GM12801 (cell line): Measurements from ENCODE around the gene PATJ.

Experiments used
- TF ChIP-seq, protein P1 (sequence below): IDR thresholded peaks from one replicate; pipeline ENCODE4 v1.5.1; 2011; ENCODE audit warnings: control low read depth; ENCODE audit not compliant: insufficient read length; ENCODE audit errors: extremely low read depth

Gene PATJ

DNA sequence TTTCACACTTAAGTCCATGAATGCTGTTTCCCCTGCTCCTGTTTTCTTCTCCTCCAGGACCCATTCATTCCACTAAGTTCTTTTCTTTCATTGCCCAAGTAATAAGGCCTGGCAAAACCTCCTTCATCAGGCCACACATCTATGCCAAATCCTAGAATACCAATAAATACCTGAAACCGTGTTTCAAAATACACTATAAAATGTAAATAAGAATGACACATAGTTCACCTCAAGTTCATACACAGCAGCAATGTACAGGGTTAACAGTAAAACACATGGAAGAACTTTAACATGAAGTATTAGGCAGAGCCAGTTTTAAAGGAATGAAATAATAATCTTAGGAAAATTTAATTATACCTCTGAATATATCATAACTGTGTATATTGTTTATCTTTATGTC is 365.6 kb downstream of the PATJ start:
- TF ChIP-seq, protein P1, sequence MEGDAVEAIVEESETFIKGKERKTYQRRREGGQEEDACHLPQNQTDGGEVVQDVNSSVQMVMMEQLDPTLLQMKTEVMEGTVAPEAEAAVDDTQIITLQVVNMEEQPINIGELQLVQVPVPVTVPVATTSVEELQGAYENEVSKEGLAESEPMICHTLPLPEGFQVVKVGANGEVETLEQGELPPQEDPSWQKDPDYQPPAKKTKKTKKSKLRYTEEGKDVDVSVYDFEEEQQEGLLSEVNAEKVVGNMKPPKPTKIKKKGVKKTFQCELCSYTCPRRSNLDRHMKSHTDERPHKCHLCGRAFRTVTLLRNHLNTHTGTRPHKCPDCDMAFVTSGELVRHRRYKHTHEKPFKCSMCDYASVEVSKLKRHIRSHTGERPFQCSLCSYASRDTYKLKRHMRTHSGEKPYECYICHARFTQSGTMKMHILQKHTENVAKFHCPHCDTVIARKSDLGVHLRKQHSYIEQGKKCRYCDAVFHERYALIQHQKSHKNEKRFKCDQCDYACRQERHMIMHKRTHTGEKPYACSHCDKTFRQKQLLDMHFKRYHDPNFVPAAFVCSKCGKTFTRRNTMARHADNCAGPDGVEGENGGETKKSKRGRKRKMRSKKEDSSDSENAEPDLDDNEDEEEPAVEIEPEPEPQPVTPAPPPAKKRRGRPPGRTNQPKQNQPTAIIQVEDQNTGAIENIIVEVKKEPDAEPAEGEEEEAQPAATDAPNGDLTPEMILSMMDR: no peak

DNA sequence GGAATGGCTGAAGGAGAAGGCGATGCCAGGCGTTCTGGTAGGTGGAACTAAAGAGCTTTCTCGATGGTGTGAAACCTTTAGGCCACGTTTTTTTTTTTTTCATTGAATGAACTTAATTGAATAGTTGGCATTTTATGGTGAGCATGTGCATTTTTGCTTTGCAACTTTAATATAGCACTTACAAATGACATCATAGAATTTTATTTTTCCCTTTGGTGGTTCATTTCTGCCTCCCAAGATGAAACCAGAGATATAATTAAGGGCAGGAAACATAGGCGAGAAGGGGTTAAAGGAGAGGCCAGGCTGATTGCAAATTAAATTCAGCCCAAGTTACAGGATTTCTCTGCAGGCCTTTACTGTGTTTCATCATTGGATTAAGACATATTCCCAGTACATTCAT is 366.8 kb downstream of the PATJ start:
- TF ChIP-seq, protein P1: no peak

- TF ChIP-seq, protein P1: no peak
Observed at GRCh38 chr1:62110198-62110817, 368.0 kb downstream of the PATJ start.

GRCh38 chr1:62111084-62111483 is 368.8 kb downstream of the PATJ start:
- TF ChIP-seq, protein P1: no peak

DNA sequence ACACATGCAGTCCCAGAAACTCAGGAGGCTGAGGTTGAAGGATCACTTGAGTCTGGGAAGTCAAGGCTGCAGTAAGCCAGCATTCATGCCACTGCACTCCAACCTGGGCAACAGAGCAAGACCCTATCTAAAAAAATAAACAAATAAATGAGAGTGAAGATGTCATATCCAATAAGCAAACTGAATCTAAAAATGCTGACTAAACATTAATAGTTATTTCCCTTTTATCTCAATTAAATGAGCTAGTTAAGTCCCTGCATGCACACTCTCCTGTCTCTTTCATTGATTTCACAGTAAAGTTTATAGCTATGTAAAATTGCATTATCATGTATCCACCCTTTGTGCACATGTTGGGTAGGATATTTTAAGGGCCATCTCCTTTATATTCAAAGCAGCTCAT is 371.2 kb downstream of the PATJ start:
- TF ChIP-seq, protein P1: no peak

DNA sequence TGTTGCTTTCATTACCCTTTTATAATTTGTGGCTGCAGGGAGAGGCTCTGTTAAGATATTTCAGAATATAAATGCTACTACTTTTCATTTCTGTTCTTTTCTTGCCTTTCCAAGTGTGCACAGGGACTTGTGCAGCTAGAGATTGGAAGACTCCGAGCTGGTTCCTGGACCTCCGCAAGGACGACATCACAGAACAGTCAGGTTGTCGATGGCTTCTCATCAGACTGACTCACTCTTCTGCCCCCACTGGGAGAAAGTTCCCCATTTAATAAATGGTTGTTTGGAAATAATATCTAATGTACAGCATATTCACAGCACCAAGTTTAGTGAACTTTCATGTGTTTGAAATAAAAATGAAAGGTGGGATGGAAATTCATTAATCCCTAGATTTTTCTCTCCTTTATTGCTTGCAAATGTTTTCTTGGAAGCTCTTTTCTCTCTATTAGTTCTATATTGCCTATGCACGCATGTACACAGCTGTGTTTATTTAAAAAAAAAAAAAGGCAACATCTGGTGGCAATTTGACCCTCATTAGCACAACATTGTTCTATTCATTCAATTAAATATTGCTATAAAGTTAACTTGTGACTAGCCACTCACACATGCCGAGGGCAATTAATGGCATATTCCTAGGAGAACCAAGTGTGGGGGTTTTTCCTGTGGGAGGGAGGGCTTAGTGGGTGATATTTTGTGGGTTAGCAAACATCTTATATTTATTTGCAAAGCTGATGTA is 374.9 kb downstream of the PATJ start:
- TF ChIP-seq, protein P1: no peak

DNA sequence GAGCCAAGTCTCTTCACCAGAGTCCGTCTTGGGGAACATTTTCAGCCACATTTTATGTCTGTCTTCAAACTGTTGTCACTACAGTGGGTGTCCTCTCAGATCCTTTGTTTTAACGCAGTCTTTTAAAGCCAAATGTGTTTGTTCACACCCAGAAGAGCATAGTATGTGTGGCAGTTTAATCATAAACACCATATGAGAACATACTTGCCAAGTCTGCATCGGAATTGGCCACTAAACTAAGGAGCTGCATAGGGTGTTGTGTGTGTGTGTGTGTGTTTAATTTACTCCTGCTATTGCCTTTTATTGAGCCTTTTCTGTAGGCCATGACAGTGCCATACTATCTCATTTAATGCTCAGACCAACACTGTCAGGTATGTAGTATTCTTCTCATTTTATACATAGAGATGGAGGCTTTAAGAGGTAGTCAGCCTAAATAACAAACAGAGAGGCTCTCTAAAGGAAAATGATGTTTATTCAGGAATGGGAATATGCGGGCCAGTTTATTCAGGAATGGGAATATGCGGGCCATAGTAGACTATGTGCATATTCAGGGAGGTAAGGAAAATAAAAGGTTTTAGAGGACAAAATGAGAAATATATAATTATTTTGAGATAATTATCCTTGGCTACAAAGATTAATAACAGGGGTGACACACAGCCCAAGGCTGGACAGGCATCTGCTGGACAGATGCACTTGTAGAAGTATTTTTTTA is 384.5 kb downstream of the PATJ start:
- TF ChIP-seq, protein P1: no peak
